ENCODE results near the gene ARHGAP45.
"Not testable (repeated sequence)": the region's sequence is repeated elsewhere in the genome, so short reads cannot be mapped to it uniquely, and the experiment has no call there.

ARHGAP45 gene

GRCh38 chr19:1066748-1067340 is at the start of gene ARHGAP45:
TSS of gene ARHGAP45 (plus strand) at chr19:1067167. CDS start at chr19:1067406, 239 bp downstream.
- DNase-seq: no peak

GRCh38 chr19:1017906-1018305 is 49.1 kb upstream of the ARHGAP45 start:
- DNase-seq: no peak

- DNase-seq: no peak
Observed at GRCh38 chr19:1018393-1018792, 48.6 kb upstream of the ARHGAP45 start.

- no peak for DNase-seq
Observed at GRCh38 chr19:1018932-1019615, 47.9 kb upstream of the ARHGAP45 start.

GRCh38 chr19:1019616-1019961 is 47.4 kb upstream of the ARHGAP45 start:
- no peak for DNase-seq

GRCh38 chr19:1019980-1020867 is 46.7 kb upstream of the ARHGAP45 start:
- peak in 12 of 56 donors; percentile 19 to 62 (median 48) for DNase-seq

GRCh38 chr19:1020868-1021425 is 46.0 kb upstream of the ARHGAP45 start, which contains the start of gene TMEM259:
TSS of gene TMEM259 (minus strand) at chr19:1021123. CDS start at chr19:1020996, 127 bp downstream.
- peak; percentile 53 to 98 (median 94) for DNase-seq

- not testable (repeated sequence) for DNase-seq
Observed at GRCh38 chr19:1023883-1024188, 43.1 kb upstream of the ARHGAP45 start.

GRCh38 chr19:1025080-1025479 is 41.9 kb upstream of the ARHGAP45 start:
- not testable (repeated sequence) for DNase-seq

- peak in 6 of 56 donors; percentile 5 to 55 (median 17) for DNase-seq
Observed at GRCh38 chr19:1025960-1026782, 40.8 kb upstream of the ARHGAP45 start, which contains the start of gene CNN2. TSS of gene CNN2 (plus strand) at chr19:1026608. CDS start at chr19:1026662, 54 bp downstream.

GRCh38 chr19:1026783-1027649 is 40.0 kb upstream of the ARHGAP45 start:
- DNase-seq: no peak

- DNase-seq: no peak
Observed at GRCh38 chr19:1027650-1028061, 39.3 kb upstream of the ARHGAP45 start.

- no peak for DNase-seq
Observed at GRCh38 chr19:1028062-1028926, 38.7 kb upstream of the ARHGAP45 start.

- DNase-seq: no peak
Observed at GRCh38 chr19:1032264-1032867, 34.6 kb upstream of the ARHGAP45 start.

GRCh38 chr19:1035998-1036621 is 30.9 kb upstream of the ARHGAP45 start:
- no peak for DNase-seq

- DNase-seq: no peak
Observed at GRCh38 chr19:1037621-1038064, 29.3 kb upstream of the ARHGAP45 start.

- no peak for DNase-seq
Observed at GRCh38 chr19:1038978-1039645, 27.9 kb upstream of the ARHGAP45 start.

Measured in amygdala (tissue), 56 donors.